Liver (tissue), 3 donors: ENCODE measurements around the gene TSHZ2.

Source experiments
- ATF3 ChIP-seq: IDR thresholded peaks from 2 replicates; pipeline ENCODE4 v1.6.1; 2016; ENCODE audit warnings: antibody characterized with exemption
- CTCF ChIP-seq: fragments of 150-350 bp; IDR thresholded peaks from 2 replicates; pipeline ENCODE4 v1.5.1; 2017; ENCODE audit warnings: improper control_type of control experiment, low read depth, low read length; ENCODE audit not compliant: missing input control
- GABPA ChIP-seq, 2 donors: IDR thresholded peaks in 1 of 2; conservative IDR thresholded peaks in 1 of 2; 2 replicates each; pipeline ENCODE4 v1.6.1; 2016; ENCODE audit warnings: antibody characterized with exemption in 2 of 2, mild to moderate bottlenecking in 1 of 2, moderate library complexity in 1 of 2
- RAD21 ChIP-seq, 2 donors: IDR thresholded peaks; 2 replicates each; pipeline ENCODE4 v1.6.1; 2016; ENCODE audit warnings: antibody characterized with exemption in 2 of 2, mild to moderate bottlenecking in 2 of 2
- TAF1 ChIP-seq: conservative IDR thresholded peaks from 2 replicates; pipeline ENCODE4 v1.6.1; 2016; ENCODE audit warnings: antibody characterized with exemption, mild to moderate bottlenecking
- donor health status: healthy.
- donor health status: healthy.

- TF ChIP-seq CTCF (no peak), RAD21 (IDR thresholded peaks at IDR 0.05) (no peak), ATF3 (no peak), GABPA (IDR thresholded peaks at IDR 0.05 in 1 of 2, conservative IDR thresholded peaks at IDR 0.05 in 1 of 2) (no peak), TAF1 (no peak)
Observed at GRCh38 chr20:53278555-53278954, 306.4 kb downstream of the TSHZ2 start.
